Urinary bladder (tissue), 4 donors: ENCODE data around the gene COL1A1. TPM values are rescaled to one million over a fixed set of nuclear protein-coding genes. Genes with fewer than 3 reads are reported as not detected.

Experiments used
- DNase-seq: peaks from one replicate; pipeline ENCODE4 v3.0.0-alpha.2; 2015; ENCODE audit errors: extremely low spot score
- H3K27ac ChIP-seq: one replicate; pipeline ENCODE4 v1.5.1; 2013; ENCODE audit warnings: low read depth, mild to moderate bottlenecking, moderate library complexity
- H3K36me3 ChIP-seq: one replicate; pipeline ENCODE4 v1.6.1; 2013; ENCODE audit warnings: mild to moderate bottlenecking, moderate library complexity; ENCODE audit not compliant: insufficient read depth
- H3K4me1 ChIP-seq: one replicate; pipeline ENCODE4 v1.6.1; 2013; ENCODE audit warnings: mild to moderate bottlenecking, moderate library complexity; ENCODE audit not compliant: insufficient read depth
- H3K4me3 ChIP-seq: one replicate; pipeline ENCODE4 v1.5.1; 2013; ENCODE audit warnings: low read depth, low read length
- WGBS: extraction: QIAGEN DNeasy Blood & Tissue Kit; methylation state at CpG from one replicate; pipeline ENCODE4 v1.1.7; 2013; 5-methylcytosine and 5-hydroxymethylcytosine counted together
- polyA plus RNA-seq: library from polyadenylated mRNA; stranded (reverse); fragments of 200-250 nt; gene quantifications from one replicate; pipeline ENCODE4 v1.2.3, GENCODE V29; 2013
- total RNA-seq: library from RNA; depleted of rRNA; stranded (reverse); fragments of >200 nt; gene quantifications from one replicate; pipeline ENCODE4 v1.2.3, GENCODE V29; 2014
- donor health status: healthy with polysubstance abuse.
- donor health status: healthy.

COL1A1 gene
- total and polyA plus RNA-seq, 2 donors = 802 to 5,262 TPM

- H3K4me1 ChIP-seq = no peaks in the 10 kb centered on the region
- no peak overlapping the region for H3K4me3 ChIP-seq
- no peak overlapping the region for H3K27ac ChIP-seq
- WGBS = 63% methylated on average over 12 of the region's 12 CpGs
- H3K36me3 ChIP-seq = no peaks in the 10 kb centered on the region
- DNase-seq = no peak
Measured at GRCh38 chr17:50181591-50182560, 19.6 kb downstream of the COL1A1 start.

- no peak for DNase-seq
- H3K27ac ChIP-seq = no peak overlapping the region
- WGBS = 75% methylated on average over 13 of the region's 13 CpGs
- no peaks in the 10 kb centered on the region for H3K4me1 ChIP-seq
- no peak overlapping the region for H3K4me3 ChIP-seq
- H3K36me3 ChIP-seq = no peaks in the 10 kb centered on the region
Measured at GRCh38 chr17:50181144-50181543, 20.3 kb downstream of the COL1A1 start.

- Histone ChIP-seq H3K27ac (no peak overlapping the region), H3K4me1 (no peaks in the 10 kb centered on the region)
Measured at GRCh38 chr17:50180620-50181019, 20.8 kb downstream of the COL1A1 start.

GRCh38 chr17:50180111-50180510, 21.3 kb downstream of the COL1A1 start:
- Histone ChIP-seq H3K27ac (no peak overlapping the region), H3K36me3 (no peaks in the 10 kb centered on the region)

More at GRCh38 chr17:50180620-50181019, 20.8 kb downstream of the COL1A1 start:
- H3K4me3 ChIP-seq = no peak overlapping the region
- no peaks in the 10 kb centered on the region for H3K36me3 ChIP-seq
- WGBS = 75% methylated on average over 12 of the region's 12 CpGs
- DNase-seq = no peak

GRCh38 chr17:50177983-50178834, 23.2 kb downstream of the COL1A1 start:
- H3K4me1 ChIP-seq = no peaks in the 10 kb centered on the region
- H3K27ac ChIP-seq = peak overlapping the region; percentile 72
- H3K36me3 ChIP-seq = no peaks in the 10 kb centered on the region
- peak; percentile 56 for DNase-seq
- no peak overlapping the region for H3K4me3 ChIP-seq
- WGBS = 8% methylated on average over 22 of the region's 22 CpGs

More at GRCh38 chr17:50180111-50180510, 21.3 kb downstream of the COL1A1 start:
- no peak for DNase-seq
- 92% methylated on average over 4 of the region's 4 CpGs for WGBS
- Histone ChIP-seq H3K4me3 (no peak overlapping the region), H3K4me1 (no peaks in the 10 kb centered on the region)

- Histone ChIP-seq H3K36me3 (no peaks in the 10 kb centered on the region), H3K4me3 (no peak overlapping the region), H3K4me1 (no peaks in the 10 kb centered on the region), H3K27ac (peak overlapping the region; percentile 72)
- 73% methylated on average over 10 of the region's 10 CpGs for WGBS
- DNase-seq = no peak
Measured at GRCh38 chr17:50177476-50177875, 24.0 kb downstream of the COL1A1 start.

- DNase-seq = no peak
- peak overlapping the region; percentile 13 for H3K27ac ChIP-seq
- H3K4me1 ChIP-seq = no peaks in the 10 kb centered on the region
- H3K36me3 ChIP-seq = no peaks in the 10 kb centered on the region
- 84% methylated on average over 20 of the region's 20 CpGs for WGBS
- no peak overlapping the region for H3K4me3 ChIP-seq
Measured at GRCh38 chr17:50176559-50177357, 24.7 kb downstream of the COL1A1 start.

GRCh38 chr17:50175035-50175807, 26.2 kb downstream of the COL1A1 start:
- no peak overlapping the region for H3K4me3 ChIP-seq

GRCh38 chr17:50174444-50174843, 27.0 kb downstream of the COL1A1 start:
- no peak overlapping the region for H3K27ac ChIP-seq
- no peak for DNase-seq
- no peaks in the 10 kb centered on the region for H3K36me3 ChIP-seq
- 78% methylated on average over 6 of the region's 6 CpGs for WGBS
- no peak overlapping the region for H3K4me3 ChIP-seq
- H3K4me1 ChIP-seq = no peaks in the 10 kb centered on the region

More at GRCh38 chr17:50175035-50175807, 26.2 kb downstream of the COL1A1 start:
- Histone ChIP-seq H3K27ac (peak overlapping the region; percentile 16), H3K36me3 (no peaks in the 10 kb centered on the region), H3K4me1 (no peaks in the 10 kb centered on the region)
- no peak for DNase-seq
- WGBS = 89% methylated on average over 16 of the region's 16 CpGs

GRCh38 chr17:50173335-50173941, 28.0 kb downstream of the COL1A1 start:
- peak overlapping the region; percentile 87 for H3K27ac ChIP-seq
- WGBS = 26% methylated on average over 10 of the region's 10 CpGs
- no peak for DNase-seq
- no peak overlapping the region for H3K4me3 ChIP-seq
- no peaks in the 10 kb centered on the region for H3K4me1 ChIP-seq
- H3K36me3 ChIP-seq = no peaks in the 10 kb centered on the region

- Histone ChIP-seq H3K4me3 (no peak overlapping the region), H3K36me3 (no peaks in the 10 kb centered on the region), H3K4me1 (no peaks in the 10 kb centered on the region), H3K27ac (peak overlapping the region; percentile 87)
- no peak for DNase-seq
- WGBS = 54% methylated on average over 6 of the region's 6 CpGs
Measured at GRCh38 chr17:50172936-50173334, 28.5 kb downstream of the COL1A1 start.

- Histone ChIP-seq H3K4me1 (no peaks in the 10 kb centered on the region), H3K27ac (no peak overlapping the region), H3K36me3 (no peaks in the 10 kb centered on the region), H3K4me3 (no peak overlapping the region)
- no peak for DNase-seq
- WGBS = 91% methylated on average over 11 of the region's 11 CpGs
Measured at GRCh38 chr17:50172130-50172529, 29.3 kb downstream of the COL1A1 start.
